G401 (cell line): Measurements from ENCODE around the gene PLPPR2. TPM values are rescaled to one million over a fixed set of nuclear protein-coding genes. Genes with fewer than 3 reads are reported as not detected.
"Not testable (repeated sequence)": the region's sequence is repeated elsewhere in the genome, so short reads cannot be mapped to it uniquely, and the experiment has no call there.

Experiments
- DNase-seq: peaks from one replicate; pipeline ENCODE4 v3.0.0-alpha.2; 2015; ENCODE audit warnings: low spot score
- in situ Hi-C: cut with HindIII; loops from 2 replicates; pipeline ENCODE4 v1.10.0; 2016; ENCODE audit warnings: low sequenced_read_pairs, mixed read lengths
- total RNA-seq: library from RNA; depleted of rRNA; stranded (reverse); fragments of >200 nt; shearing (Covaris generic); gene quantifications from 2 replicates; pipeline ENCODE4 v1.2.3, GENCODE V29; 2014; rRNA removed

The PLPPR2 gene
- 8.1 and 11.5 TPM in 2 replicates for total RNA-seq

GRCh38 chr19:11355160-11356073, at the start of gene PLPPR2:
PLPPR2 (plus strand) TSS chr19:11355432; CDS start chr19:11357674, 2,242 bp downstream.
- DNase-seq = peak; percentile 95
- in situ Hi-C loops = no loop called here

GRCh38 chr19:11306337-11306736, 48.9 kb upstream of the PLPPR2 start:
- in situ Hi-C loops = no loop called here
- no peak for DNase-seq

GRCh38 chr19:11320278-11320995, 34.8 kb upstream of the PLPPR2 start:
- in situ Hi-C loops, DNase-seq: not testable (repeated sequence)

- in situ Hi-C loops = no loop called here
- no peak for DNase-seq
Observed at GRCh38 chr19:11321191-11322126, 33.8 kb upstream of the PLPPR2 start.

GRCh38 chr19:11322269-11323024, 32.8 kb upstream of the PLPPR2 start:
- no peak for DNase-seq
- in situ Hi-C loops = no loop called here

- in situ Hi-C loops = no loop called here
- no peak for DNase-seq
Observed at GRCh38 chr19:11323601-11324078, 31.6 kb upstream of the PLPPR2 start.

GRCh38 chr19:11324079-11324661, 31.1 kb upstream of the PLPPR2 start:
- in situ Hi-C loops = no loop called here
- peak; percentile 84 for DNase-seq

GRCh38 chr19:11324748-11325389, 30.4 kb upstream of the PLPPR2 start:
- peak; percentile 44 for DNase-seq
- in situ Hi-C loops = no loop called here

GRCh38 chr19:11325544-11325943, 29.7 kb upstream of the PLPPR2 start:
- no peak for DNase-seq
- in situ Hi-C loops = no loop called here

GRCh38 chr19:11330127-11330526, 25.1 kb upstream of the PLPPR2 start:
- in situ Hi-C loops = no loop called here
- no peak for DNase-seq

GRCh38 chr19:11331502-11331901, 23.7 kb upstream of the PLPPR2 start:
- in situ Hi-C loops = no loop called here

GRCh38 chr19:11332822-11333221, 22.4 kb upstream of the PLPPR2 start:
- in situ Hi-C loops = no loop called here
- no peak for DNase-seq

More at GRCh38 chr19:11331502-11331901, 23.7 kb upstream of the PLPPR2 start:
- DNase-seq = no peak

GRCh38 chr19:11333838-11334237, 21.4 kb upstream of the PLPPR2 start:
- DNase-seq, in situ Hi-C loops: not testable (repeated sequence)

- DNase-seq = no peak
- in situ Hi-C loops = no loop called here
Observed at GRCh38 chr19:11335449-11336146, 19.6 kb upstream of the PLPPR2 start.

- in situ Hi-C loops = no loop called here
- DNase-seq = no peak
Observed at GRCh38 chr19:11337080-11337479, 18.2 kb upstream of the PLPPR2 start.

- no peak for DNase-seq
- in situ Hi-C loops = no loop called here
Observed at GRCh38 chr19:11338121-11338520, 17.1 kb upstream of the PLPPR2 start.
